Retina (tissue), 1 donor: ENCODE measurements around the gene HCFC1R1.
A peak's percentile ranks its signal among the peaks of the same experiment; 100 is the strongest.
"Not testable (repeated sequence)": the region's sequence is repeated elsewhere in the genome, so short reads cannot be mapped to it uniquely, and the experiment has no call there.

Experiments
- DNase-seq: peaks from one replicate; pipeline ENCODE4 v3.0.0-alpha.2; 2016

Gene HCFC1R1

GRCh38 chr16:3056336-3057180 is 32.8 kb upstream of the HCFC1R1 start:
- DNase-seq, result no peak

DNA sequence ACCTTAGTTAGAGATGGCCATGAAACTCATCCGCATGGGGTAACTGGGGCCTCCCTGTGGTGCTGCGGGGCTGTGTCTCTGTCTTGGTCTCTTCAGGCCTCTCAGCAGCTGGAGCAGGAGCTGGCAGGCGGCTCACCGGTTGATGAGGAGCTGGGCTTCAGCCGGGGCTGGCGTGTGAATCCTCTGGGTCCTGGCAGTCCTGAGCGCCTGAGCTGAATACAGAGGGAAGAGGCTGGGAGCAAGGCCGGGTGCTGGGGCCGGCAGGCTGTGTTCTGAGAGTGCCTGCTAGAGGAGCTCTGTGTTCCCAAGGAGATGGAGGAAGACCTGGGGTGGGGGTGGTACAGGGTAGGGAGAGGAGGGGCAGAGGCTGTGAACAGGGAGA is 32.0 kb upstream of the HCFC1R1 start:
- DNase-seq, result not testable (repeated sequence)

DNA sequence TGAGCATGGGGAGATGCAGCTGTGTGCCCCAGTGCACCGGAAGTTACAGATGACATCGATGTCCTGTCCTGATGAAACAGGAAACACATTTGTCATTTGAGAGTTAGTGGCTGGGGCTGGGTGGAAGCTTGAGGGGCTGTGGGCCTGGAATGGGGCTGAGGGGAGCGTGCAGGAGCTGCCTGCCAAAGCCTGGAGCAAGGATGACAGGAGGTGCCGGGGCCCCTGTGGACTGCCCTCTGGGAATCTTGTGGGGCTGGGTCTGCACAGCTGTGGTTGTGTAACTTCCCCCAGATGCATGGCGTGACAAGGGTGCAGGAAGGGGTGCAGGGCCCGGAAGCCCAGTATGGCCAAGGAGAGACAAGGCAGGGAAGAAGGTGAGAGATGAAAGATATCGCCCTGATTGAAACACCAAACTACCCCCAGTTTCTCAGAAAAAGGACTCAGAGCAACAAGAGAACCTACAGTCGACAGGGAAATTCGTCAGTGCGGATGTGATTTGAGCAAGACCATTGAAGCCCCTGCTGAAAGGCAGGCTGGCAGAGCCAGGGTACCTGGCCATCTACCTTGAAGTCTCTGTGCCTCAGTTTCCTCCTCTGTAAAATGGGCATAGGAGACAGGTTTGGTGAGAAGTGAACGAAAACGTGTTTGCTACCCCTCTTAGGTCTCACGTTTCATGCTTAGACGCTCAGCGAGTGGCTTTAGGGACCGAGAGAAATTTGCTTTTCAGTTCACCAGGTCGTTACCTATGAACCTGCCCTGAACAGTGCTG is 31.4 kb upstream of the HCFC1R1 start:
- DNase-seq, result no peak

GRCh38 chr16:3053330-3053710 is 29.6 kb upstream of the HCFC1R1 start:
- DNase-seq, result not testable (repeated sequence)

DNA sequence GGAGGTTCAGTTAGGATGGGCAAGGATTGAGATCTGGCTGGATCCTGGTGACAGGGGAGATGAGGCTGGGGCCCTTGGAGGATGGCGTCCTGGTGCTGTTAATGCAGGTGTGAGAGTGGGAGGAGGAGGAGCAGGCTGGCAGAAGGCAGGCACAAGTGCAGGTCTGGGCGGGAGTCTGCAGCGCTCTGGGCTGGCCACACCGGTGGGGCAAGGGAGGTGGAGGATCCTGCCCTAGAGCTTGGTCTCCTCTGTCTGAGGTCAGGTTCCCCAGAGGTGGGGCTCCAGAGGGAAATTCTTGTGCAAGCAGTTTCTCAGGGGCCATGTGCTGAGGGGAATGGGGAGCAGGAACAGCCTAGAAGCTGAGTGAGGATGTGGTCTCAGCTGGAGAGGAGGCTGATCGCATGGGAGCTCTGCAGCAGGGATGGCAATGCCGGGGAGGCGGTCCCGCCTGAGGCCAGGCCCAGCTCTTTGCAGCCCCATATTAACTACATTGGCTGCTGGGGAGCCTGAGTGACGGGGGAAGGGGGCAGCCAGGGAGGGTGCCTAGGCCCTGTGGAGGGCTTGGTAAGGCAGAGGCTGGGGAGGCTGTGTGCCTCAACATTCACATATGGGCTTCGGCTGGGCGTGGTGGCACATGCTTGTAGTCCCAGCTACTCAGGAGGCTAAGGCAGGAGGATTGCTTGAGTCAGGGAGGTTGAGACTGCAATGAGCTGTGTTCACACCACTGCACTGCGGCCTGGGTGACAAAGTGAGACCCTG is 29.0 kb upstream of the HCFC1R1 start:
- DNase-seq, result not testable (repeated sequence)

DNA sequence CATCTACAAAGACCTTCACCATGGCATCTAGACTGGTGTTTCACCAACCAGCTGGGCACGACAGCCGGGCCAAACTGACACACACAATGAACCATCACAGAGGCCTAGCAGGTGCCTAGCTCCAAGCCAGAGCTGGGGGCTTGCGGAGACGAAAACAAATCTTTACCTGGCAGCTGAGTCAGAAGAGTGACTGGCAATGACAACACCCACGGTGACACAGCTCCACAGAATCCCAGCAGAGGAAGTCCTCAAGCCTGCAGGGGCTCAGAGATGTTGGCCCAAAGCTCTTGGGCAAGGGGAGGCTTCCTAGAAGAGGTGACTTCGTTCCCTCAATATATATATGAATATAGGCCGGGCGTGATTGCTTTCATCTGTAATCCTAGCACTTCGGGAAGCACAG is 27.8 kb upstream of the HCFC1R1 start:
- no peak for DNase-seq

- no peak for DNase-seq
Observed at GRCh38 chr16:3051009-3051408, 27.3 kb upstream of the HCFC1R1 start.

- DNase-seq, result no peak
Observed at GRCh38 chr16:3050487-3050886, 26.7 kb upstream of the HCFC1R1 start.

- DNase-seq, result no peak
Observed at GRCh38 chr16:3049921-3050481, 26.3 kb upstream of the HCFC1R1 start.

DNA sequence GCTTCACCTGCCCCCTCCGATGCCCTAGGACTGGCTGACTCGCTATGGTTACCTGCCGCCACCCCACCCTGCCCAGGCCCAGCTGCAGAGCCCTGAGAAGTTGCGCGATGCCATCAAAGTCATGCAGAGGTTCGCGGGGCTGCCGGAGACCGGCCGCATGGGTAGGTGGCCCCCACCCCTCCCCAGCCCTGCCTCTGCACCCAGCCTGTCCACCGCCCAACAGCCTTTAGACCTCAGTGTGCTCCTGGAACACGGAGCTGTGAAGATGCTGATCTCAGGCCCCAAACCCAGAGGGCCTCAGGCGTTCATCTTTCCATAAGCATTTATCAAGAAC is 23.6 kb upstream of the HCFC1R1 start:
- DNase-seq, result no peak

DNA sequence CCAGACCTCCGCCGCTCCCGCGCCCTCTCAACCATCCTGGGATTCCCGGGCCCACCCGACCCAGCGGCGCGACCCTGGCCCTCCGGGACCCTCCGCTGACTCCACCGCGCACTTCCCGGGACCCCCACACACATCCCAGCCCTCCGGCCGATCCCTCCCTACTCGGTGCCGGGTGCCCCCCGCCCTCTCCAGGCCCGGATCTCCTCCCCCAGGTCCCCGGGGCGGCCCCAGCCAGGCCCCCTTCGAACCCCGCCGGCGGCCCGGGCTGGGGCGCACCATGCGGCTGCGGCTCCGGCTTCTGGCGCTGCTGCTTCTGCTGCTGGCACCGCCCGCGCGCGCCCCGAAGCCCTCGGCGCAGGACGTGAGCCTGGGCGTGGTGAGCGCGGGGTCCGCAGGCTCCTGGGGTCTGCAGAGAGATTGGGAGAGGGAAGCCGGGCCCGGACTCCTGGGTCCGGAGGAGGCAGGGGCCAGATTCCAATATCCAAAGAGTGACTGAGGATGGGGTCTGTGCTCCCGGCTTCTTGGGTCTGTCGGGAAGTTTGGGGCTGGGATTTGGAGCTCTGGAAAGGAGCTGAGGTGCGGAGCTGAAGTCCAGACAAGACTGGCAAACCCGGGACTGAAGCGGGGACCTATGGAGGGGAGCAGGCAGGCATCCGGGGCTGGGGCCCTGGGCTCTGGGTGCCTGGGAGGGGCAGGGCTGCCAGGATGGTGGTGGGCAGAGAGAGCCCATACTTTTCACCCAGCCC is 23.1 kb upstream of the HCFC1R1 start:
- DNase-seq, result no peak

- peak; percentile 66 for DNase-seq
Observed at GRCh38 chr16:3045758-3046640, 22.3 kb upstream of the HCFC1R1 start, which contains the start of gene MMP25. TSS of gene MMP25 (plus strand) at chr16:3046561. CDS start at chr16:3046918, 357 bp downstream.

DNA sequence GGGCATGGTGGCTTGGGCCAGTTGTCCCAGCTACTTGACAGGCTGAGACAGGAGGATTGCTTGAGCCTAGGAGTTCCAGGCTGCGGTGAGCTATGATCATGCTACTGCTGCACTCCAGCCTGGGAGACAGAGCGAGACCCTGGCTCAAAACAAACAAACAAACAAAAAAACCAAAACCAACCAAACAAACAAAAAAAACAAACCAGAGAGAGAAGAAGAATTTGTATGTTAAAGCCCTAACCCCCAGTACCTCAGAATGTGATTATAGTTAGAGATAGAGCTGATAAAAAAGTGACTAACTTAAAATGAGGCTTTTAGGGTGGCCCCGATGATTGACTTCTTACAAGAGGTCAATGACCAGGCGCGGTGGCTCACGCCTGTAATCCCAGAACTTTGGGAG is 21.0 kb upstream of the HCFC1R1 start:
- no peak for DNase-seq

DNA sequence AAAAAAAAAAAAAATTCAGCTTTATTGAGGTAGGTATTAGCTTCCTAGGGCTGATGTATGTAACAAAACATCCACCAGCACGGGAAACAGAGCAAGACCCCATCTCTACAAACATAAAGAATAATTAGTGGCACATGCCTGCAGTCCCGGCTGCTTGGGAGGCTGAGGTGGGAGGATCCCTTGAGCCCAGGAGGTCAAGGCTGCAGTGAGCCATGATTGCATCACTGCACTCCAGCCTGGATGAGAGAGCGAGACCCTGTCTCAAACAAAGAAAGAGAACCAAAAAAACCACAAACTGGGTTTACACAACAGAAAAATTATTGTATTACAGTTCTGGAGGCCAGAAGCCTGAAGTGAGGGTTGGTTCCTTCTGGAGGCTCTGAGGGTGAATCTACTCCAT is 18.6 kb upstream of the HCFC1R1 start:
- DNase-seq, result no peak

DNA sequence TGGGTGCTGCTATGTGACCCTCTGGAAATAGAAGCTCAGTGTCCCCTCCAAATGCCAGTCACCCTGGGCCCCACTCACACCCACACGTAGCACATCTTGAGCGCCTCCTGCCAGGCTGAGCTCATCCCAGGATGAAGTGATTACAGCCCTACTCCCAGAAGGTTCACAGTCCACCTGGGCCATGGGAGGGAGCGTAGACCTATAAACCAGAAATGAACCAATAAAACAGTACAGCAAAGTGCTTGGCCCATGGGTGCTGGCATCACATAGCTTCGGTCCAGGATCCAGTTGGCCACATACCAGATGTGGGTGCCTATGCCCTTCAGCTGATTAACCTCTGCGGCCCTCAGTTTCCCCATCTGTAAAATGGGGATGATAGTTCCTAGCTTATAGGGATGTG is 15.2 kb upstream of the HCFC1R1 start:
- DNase-seq, result no peak

GRCh38 chr16:3038256-3038655 is 14.5 kb upstream of the HCFC1R1 start:
- no peak for DNase-seq

DNA sequence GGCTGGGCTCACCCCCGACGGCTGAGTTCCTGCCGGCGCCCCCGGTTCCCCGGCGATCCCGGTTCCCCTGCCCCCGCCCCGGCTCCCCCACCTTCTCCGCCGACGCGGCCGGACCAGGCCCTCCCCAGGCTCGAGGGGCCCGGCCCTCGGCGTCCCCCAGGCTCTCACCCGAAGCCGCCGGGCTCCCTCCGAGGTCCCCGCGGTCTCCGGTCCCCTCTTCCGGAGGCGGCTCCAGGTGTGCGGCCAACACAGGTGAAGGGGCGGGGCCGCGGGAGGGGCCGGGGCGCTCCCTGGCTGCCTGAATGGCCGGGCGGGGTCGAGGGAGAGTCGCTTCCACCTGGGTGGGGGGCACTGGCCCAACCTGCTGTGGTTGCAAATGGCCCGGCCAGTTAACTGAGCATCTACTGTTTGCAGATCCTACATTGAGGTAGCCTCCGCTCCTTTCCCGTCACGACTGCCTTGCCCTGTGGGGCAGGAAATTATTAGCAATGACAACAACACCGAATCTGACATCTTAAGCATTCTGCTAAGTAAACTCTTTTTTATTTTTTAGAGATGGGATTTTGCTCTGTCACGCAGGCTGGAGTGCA is 13.1 kb upstream of the HCFC1R1 start, which contains the start of gene BICDL2:
Gene BICDL2, minus strand, starts transcription at position 219 of the 590 bp plus-strand sequence. CDS start 1,448 bp downstream, outside the sequence.
- DNase-seq, result no peak

GRCh38 chr16:3035972-3036725 is 12.4 kb upstream of the HCFC1R1 start:
- no peak for DNase-seq

DNA sequence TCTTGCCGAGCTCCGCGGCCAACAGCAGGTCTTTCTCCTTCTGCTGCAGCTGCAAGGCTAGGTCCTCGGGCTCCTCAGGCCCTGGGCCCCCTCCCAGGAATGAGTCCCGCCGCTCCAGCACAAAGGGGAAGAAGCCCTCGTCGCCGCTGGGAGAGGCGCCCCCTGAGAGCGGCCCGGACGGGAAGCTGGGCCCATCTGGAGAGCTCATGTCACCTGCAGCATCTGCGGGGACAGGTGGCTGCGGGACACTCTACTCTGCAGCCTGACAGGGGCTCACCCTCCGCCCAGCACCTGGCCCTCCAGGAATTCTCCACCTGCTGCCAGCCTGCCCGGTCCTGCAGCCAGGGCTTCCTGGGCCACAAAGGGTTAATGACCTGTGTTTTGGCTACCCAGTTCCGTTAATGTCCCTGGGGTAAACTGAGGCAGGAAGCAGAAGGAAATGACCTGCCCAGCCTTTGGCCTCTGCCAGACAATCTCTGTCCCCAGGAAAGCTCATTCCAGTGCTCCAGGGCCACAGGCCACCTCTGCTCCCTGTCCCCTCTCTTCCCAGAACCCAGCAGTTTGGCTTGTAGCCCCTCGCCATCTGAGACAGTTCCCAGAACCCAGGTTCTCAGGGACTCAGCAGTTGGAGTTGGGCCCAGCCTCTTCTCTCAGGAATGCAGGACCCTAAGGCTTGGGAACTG is 11.7 kb upstream of the HCFC1R1 start:
- no peak for DNase-seq
